Fibroblast of skin of abdomen (primary cell): ENCODE data around the gene NRXN3.

Experiments used
- DNase-seq: peaks from one replicate; pipeline ENCODE4 v3.0.0-alpha.2; 2013

NRXN3 gene

GRCh38 chr14:78248501-78249090 lies 78.4 kb downstream of the NRXN3 start:
- peak; percentile 73 for DNase-seq

DNA sequence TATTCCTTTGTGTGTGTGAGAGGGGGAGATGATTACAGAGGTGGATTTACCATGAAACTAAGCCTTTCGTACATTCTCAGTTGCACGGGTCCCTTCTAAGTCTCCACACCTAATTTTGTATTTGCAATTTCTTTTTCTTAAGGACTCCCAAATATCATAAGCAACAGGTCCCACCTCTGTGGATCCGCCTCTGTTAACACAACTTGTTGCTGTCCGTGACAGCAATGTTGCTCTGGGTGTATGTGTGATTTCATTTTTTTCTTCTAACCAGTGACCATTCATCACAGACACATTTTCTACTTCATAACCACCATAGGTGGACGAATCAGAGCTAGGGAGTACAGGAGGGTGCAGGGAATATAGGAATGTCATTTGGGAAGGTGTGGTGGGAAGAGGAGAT lies 81.1 kb downstream of the NRXN3 start:
- DNase-seq = no peak

- DNase-seq = peak; percentile 90
These were observed 83.8 kb downstream of the NRXN3 start for GRCh38 chr14:78253986-78254385.

DNA sequence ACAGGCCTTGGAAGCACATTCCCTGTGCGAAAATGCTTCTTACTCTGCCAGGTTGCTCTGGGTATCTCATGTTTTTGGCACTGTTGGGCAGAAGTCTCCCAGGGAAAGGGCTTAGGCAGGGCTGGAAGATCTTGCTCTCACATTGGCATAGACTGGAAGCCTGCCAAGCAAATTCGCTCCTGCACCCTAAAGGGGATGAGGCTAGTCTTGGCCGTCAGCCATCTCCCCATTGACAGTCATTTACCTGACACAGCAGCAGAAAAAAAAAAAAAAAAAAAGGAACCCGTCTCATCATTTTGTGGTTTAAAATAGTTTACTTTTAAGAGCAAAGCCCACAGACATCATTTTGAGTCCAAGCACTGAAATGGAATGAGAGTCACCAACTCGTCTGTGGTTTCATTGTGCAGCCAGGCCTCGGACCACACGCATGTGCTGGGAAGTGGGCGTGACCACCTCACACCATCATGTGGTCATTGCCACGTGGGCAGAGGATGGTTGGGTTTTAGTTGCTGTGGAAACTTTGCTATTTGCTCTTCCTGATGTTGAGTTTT lies 84.8 kb downstream of the NRXN3 start:
- DNase-seq = peak; percentile 77

DNA sequence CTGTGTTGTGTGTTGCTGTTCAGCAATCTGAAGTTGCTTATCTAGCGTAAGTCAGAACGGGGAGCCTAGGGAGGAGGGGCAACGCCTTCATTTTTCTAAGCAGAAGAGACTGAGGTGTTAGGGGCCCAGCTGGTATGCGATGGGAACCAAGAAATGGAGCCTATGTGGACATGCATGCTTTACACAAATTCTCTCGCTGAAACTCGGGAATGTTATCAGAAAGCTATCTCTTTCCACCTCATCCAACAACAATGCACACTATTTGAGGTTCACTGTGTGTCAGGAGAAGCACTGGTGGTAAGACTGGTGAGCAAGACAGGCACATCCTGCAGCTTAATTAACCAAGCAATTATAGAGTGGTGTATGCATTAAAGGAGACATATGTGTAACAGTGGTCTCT lies 89.7 kb downstream of the NRXN3 start:
- peak; percentile 22 for DNase-seq

- DNase-seq = no peak
These were observed 108.5 kb downstream of the NRXN3 start for GRCh38 chr14:78278464-78279250.

DNA sequence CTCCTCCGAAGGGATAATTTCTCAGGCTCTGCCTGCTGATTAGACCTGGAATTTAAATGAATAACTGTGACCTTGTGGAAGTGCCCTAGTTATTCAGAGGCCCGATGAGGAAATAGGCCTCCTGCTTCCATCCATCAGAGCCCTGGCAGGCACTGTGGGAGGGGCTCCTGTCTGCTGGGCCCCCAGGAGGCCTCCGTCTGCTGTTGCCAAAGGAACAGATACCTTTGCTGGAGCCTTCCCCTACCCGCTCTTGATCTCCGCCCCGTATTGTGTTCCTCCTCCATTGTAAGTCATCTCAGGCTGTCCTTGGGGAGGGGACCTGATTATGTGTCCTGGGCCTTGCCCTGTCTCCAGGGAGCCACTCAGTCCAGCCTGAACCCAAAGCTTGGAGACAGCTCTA lies 112.3 kb downstream of the NRXN3 start:
- no peak for DNase-seq

GRCh38 chr14:78286210-78286609 lies 116.0 kb downstream of the NRXN3 start:
- no peak for DNase-seq

DNA sequence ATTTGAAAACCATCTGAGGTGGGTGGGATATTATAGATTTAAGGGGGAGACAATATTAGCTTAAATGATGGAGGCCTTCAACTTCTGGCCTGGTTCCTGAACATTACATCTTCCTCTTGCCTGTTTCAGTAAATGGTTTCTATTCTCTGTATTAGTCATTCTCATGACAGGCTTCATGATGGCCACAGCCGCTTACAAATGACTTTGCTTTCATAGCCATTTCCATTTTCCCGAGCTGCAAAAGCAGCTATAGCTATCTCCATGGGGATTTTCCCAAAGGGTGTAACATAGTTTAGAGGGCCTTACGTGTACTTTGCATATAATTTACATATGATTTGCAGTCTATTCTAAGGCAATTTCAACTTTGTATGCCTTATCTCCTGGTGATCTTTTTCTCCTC lies 121.8 kb downstream of the NRXN3 start:
- no peak for DNase-seq

DNA sequence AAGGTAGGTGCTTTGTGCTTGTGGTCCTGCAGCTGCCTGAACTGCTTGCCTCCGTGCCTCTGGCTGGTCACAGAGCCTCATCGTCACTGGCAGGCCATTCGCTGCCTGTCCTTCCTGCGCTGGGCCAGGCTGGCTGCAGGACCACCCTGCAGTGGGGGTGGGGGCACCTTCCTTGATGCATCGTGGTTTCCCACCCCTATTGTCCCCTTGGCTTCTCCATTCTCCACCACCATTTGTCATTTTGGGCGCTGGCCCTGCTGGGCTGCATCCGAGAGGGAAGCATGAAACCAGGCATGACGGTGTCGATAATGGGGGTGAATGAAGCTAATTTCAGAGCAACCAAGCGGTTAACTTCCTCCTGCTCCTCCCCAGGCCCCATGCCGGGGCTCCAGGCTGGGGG lies 127.7 kb downstream of the NRXN3 start:
- no peak for DNase-seq

DNA sequence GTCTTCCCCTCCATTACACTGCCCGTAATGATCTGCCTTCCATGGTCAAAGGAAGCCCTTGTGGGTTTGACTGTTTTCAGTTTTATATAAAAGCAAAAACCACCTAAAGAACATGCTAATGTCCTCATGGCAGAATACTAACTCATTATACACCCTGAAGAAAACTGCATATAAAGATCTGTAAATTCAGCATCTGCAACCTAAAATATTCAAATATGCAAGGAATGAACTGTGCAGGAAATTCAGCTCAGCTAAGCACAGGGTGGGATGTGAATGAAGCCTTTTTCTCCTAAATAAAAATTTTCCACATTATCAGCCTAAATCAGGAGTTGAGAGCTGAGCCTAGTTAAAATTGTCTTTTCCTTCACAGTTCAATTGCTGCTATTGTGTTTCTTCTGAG lies 128.1 kb downstream of the NRXN3 start:
- DNase-seq = no peak

GRCh38 chr14:78302841-78303240 lies 132.7 kb downstream of the NRXN3 start:
- no peak for DNase-seq

- no peak for DNase-seq
These were observed 137.5 kb downstream of the NRXN3 start for GRCh38 chr14:78307671-78308070.

GRCh38 chr14:78308079-78308478 lies 137.9 kb downstream of the NRXN3 start:
- DNase-seq = no peak

- DNase-seq = no peak
These were observed 140.1 kb downstream of the NRXN3 start for GRCh38 chr14:78310272-78310671.

- DNase-seq = no peak
These were observed 143.3 kb downstream of the NRXN3 start for GRCh38 chr14:78313499-78313898.

- no peak for DNase-seq
These were observed 144.3 kb downstream of the NRXN3 start for GRCh38 chr14:78314484-78314883.

DNA sequence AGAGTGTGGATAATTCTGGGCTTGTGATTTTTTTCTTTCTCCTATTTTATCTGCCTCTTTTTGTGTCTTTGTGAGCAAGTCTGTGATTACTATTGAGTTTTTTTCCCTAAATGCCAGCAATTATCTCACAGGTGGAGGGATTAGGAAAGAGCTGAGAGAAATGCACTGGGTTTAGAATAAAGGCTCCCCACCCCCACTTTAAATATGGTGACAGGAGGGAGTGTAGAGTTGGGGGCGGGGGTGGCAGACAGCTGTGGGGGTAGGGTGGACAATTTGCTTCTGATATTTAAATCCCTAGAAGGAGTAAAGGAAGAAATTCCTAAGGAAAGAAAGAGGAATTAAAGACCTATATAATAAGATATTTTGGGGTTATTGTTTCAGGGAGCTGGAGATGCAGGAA lies 145.9 kb downstream of the NRXN3 start:
- DNase-seq = no peak

- DNase-seq = no peak
These were observed 146.6 kb downstream of the NRXN3 start for GRCh38 chr14:78316786-78317185.

- no peak for DNase-seq
These were observed 149.2 kb downstream of the NRXN3 start for GRCh38 chr14:78319406-78319805.

- DNase-seq = no peak
These were observed 149.9 kb downstream of the NRXN3 start for GRCh38 chr14:78319887-78320635.

DNA sequence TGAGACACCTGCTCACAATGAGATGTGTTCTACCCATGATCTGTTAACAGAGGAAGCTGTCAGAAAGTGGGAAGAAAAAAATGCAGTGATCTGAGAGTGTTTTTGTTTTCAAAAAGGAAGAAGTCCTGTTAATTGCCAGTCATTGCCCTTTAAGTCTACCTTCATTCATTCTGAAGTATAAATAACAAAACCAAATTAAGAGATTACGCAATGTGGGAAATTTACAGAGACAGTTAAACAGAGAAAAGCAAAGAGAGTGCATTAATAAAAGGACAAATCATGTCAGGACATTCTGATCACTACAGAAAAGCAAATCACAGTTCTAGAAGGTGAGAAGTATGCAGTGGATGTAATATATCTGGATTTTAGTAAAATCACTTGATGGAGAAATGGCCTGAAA lies 154.2 kb downstream of the NRXN3 start:
- DNase-seq = no peak

DNA sequence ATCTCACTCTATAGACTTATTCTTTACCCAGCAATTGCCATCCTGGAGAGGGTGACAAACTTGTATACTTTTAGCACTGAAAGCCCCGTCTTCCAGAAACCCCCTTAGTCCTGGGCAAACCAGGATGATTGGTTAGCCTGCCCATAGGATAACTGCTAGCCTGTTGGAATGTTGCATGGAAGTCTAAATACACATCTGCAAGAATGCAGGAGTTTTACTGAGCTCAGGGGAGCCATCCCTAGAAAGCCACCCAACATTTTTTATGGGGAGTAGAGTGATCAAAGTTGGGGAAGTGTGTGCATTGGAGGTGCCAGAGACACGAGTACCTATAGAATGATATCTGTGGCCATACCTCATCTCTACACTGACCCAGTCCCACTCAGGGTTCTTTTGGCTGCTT lies 155.7 kb downstream of the NRXN3 start:
- DNase-seq = no peak
